ENCODE results near the gene HIPK2. TPM values are rescaled to one million over a fixed set of nuclear protein-coding genes. Genes with fewer than 3 reads are reported as not detected.

Gene HIPK2
- total RNA-seq, 1 donor from 2014 or later: 6.0 TPM

- DNase-seq (ENCODE audit: low spot score): peak; percentile 70
Measured at GRCh38 chr7:139752604-139753003, 25.2 kb downstream of the HIPK2 start.

DNA sequence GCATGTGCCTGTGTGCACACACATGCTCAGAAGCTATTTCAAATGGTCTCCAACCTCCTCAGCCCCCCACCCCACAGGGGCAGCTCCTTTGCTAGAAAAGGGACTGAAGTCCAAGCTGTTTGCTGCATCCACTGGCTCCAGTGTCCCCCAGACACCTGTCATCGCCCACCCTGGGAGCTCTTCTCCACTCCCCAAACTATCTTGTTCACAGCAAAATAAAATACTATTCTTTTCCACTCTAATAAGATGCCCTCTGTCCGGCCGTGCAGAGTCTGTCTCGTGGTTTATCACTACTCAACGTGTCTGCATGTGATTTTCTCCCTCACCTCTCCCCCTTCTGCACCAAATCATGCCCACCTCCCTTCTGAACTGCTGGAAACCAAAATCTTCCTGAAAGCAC is 25.6 kb downstream of the HIPK2 start:
- DNase-seq (ENCODE audit: low spot score): no peak

GRCh38 chr7:139750459-139751095 is 27.2 kb downstream of the HIPK2 start:
- DNase-seq (ENCODE audit: low spot score): no peak

DNA sequence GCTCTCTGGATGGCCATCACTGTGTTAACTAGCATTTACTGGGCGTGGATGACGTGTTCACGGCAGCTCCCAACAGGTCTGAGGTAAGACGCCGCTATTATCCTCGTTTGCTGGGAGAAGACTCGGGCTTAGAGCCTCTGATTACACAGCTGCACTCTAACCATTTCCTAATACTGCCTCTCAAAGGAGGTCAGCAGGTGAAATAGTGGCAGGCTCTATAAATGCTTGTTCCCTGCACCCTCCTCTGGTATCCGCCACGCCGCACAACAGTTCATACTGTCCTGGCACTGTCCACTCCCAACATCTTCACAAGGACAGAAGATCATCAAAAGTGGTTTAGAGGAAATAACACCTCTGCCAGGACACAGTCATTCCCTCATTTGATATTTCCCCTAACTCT is 28.3 kb downstream of the HIPK2 start:
- DNase-seq (ENCODE audit: low spot score): no peak

GRCh38 chr7:139748941-139749340 is 28.9 kb downstream of the HIPK2 start:
- DNase-seq (ENCODE audit: low spot score): no peak

DNA sequence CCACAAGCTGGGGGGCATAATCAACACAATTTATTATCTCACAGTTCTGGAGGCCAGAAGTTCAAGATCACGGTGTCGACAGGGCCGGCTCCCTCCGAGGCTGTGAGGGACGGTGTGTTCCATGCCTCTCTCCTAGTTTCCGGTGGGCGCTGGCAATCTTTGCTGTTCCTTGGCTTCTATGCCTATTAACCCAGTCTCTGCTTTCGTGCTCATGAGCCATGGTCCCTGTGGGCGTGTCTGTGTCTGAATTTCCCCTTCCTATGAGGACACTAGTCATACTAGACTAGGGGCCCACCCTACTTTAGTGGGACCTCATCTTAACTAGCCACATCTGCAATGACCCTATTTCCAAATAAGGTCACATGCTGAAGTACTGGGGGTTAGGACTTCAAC is 29.4 kb downstream of the HIPK2 start:
- no peak for DNase-seq (ENCODE audit: low spot score)

- DNase-seq (ENCODE audit: low spot score): no peak
Measured at GRCh38 chr7:139747662-139748372, 30.0 kb downstream of the HIPK2 start.

GRCh38 chr7:139746652-139747051 is 31.1 kb downstream of the HIPK2 start:
- no peak for DNase-seq (ENCODE audit: low spot score)

DNA sequence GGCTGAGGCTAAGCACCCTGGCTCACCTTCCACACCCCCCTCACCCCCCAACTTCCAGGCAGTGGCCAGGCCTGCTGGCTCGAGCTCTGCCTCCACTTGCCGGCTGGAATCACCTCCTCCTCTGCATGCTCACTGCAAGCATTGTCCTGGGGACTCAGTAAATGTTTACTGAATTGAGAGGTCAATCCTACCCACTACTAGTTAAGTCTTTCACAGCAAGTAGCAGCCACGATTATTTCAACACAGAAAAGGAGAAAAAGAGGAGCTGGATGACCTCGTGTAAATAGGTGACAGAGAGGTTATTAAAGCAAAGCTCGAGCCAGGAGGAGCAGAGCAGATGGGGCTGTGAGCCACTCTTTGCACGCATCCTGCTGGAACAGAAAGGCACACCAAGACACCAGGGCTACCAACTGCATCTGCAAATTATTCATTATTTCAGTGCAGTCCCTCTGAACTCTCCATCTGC is 32.1 kb downstream of the HIPK2 start:
- DNase-seq (ENCODE audit: low spot score): no peak

DNA sequence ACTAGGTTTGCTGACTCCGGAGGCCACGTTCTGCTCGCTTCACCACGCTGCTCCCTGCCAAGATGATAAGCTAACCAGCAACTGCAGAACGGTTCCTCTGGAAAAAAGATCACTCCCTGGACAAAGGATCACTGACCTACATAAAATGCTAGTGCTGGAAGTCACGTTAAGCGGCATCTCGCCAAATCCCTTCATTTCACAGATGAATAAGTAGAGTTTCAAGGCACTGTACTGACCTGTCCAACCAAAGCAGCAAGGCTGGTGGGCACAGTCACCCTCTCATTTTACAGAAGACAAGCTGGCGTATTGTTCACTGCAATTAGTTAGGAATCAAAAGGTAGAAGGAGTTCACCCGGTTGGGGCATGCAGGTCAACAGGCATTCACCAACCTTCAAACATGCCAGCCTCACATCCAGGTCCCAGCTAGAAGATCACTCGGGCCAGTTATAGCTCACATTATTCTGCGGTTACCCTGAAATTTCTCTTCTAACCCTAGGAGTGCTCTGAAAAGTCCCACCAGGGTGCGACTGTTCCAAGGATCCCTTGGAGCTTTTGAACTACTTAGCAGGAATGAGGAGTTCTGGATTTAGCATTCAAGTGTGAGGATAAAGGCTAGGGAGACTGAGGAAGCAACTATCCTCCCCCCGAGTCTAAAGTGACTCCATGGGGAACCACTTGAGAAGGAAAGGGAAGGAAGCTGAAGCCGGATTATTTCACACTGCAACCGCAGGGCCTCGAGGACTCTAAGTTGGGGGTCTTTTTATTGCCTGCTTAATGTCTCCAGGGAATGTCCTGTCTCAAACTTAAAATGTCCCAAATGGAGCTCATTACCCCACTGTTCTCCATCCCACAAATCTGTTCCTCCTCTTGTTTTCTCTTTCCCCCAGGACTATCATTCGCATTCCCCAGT is 32.8 kb downstream of the HIPK2 start:
- no peak for DNase-seq (ENCODE audit: low spot score)

GRCh38 chr7:139743967-139744767 is 33.6 kb downstream of the HIPK2 start:
- DNase-seq (ENCODE audit: low spot score): no peak

- no peak for DNase-seq (ENCODE audit: low spot score)
Measured at GRCh38 chr7:139743267-139743966, 34.4 kb downstream of the HIPK2 start.

DNA sequence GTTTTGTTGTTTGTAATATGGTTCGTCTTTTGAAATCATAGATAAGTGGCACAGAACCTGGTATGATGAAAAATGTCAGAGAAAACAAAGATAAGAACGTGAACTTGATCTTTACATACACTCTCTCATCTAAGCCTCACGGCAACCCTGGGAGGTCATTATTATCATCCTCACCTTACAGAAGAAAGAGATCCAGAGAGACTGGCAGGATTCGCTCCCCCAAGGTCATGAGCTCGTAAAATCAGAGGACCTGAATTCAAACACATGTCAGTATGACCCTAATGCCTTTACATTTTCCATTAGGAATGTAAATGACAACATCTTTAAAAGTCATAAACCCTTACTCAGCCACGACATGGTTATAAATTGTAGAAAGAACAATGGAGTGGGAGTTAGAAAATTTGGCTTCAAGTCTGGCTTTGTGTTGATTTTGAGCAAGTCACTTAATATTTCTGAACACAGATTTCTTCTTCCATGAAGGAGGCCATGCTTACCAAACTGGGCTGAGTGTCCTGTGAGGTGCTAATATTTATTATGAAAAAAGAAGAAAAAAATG is 35.9 kb downstream of the HIPK2 start:
- DNase-seq (ENCODE audit: low spot score): no peak

DNA sequence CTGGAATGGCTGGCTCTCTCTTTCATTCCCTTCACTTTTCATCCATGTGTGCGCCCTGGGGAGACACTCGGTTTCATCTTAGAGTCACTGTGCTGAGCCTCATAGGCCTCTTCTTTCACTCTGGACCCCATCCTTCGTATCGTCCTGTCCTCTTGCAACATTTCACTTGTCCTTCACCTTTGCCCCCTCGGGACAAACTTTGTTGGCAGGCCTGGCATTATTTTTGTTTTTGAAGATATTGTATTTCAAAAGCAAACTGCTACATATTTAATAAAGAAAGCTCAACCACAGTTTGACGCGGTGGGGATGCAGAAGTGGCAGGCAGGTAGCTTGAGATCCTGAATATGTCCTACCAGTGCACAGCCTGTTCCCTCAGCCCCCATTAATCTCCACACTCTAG is 36.6 kb downstream of the HIPK2 start:
- DNase-seq (ENCODE audit: low spot score): no peak

DNA sequence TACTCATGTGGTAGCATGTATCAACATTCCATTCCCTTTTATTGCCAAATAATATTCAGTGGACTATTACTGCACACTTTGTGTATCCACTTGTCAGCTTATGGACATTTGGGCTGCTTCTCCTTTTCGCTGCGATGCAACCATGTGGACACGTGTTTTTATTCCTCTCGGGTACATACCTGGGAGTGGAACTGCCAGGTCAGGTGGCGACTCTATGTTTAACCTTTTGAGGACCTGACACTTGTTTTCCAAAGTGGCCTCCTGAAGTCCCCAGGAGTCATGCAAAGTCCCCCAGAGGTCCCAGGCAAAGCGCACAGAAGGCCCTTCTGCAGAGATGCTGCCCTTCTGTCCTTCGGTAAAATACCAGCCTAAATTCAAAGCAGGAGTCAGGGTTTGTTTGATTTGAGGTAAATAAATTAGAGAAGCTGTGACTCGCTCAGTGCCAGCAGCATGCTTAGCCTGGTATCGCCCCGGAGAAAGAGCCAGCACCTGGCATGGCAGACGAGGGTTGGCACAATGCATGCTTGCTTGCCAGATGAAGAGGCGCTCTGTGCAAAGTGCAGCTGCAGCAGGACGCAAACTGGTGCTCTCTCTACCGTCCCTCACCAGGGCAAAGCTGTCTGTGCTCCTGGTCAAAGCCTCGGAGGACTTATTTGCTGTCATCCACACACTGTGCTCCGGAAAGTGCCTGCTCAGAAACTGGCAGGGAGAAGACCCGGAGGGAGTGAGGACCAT is 37.8 kb downstream of the HIPK2 start:
- no peak for DNase-seq (ENCODE audit: low spot score)

DNA sequence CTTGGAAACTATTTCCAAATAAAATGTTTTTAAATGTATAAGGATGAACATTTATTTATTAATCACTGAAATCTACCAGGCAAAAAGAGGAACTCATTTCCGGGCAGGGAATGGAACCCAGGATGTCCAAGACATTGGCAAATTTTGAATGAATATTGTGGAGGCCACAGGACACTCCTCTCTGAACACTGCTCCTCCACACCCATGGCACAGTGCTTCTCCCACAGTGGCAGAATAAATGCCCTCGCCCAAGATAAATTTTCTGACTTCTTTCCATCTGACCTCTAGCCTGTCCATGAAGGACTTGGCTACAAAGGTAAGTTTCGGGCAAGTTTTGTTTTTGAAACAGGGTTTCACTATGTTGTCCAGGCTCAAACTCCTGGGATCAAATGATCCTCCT is 39.0 kb downstream of the HIPK2 start:
- DNase-seq (ENCODE audit: low spot score): no peak

DNA sequence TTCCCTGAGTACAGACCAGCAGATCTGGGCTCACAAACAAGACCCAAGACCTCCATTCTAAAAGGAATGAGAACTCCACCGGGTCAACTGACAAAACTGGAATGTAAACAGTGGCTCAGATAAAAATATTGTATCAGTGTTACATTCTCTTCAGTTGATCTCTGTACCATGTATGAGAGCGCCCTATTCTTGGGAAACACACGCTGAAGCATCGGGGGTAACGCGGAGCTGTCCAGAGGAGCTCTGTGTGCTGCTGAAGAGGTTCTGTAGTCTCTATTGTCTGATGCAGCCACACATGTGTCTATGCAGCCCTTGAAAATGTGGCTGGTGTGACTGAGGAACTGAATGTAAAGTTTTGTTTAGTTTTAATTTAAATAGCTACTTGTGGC is 39.7 kb downstream of the HIPK2 start:
- no peak for DNase-seq (ENCODE audit: low spot score)

DNA sequence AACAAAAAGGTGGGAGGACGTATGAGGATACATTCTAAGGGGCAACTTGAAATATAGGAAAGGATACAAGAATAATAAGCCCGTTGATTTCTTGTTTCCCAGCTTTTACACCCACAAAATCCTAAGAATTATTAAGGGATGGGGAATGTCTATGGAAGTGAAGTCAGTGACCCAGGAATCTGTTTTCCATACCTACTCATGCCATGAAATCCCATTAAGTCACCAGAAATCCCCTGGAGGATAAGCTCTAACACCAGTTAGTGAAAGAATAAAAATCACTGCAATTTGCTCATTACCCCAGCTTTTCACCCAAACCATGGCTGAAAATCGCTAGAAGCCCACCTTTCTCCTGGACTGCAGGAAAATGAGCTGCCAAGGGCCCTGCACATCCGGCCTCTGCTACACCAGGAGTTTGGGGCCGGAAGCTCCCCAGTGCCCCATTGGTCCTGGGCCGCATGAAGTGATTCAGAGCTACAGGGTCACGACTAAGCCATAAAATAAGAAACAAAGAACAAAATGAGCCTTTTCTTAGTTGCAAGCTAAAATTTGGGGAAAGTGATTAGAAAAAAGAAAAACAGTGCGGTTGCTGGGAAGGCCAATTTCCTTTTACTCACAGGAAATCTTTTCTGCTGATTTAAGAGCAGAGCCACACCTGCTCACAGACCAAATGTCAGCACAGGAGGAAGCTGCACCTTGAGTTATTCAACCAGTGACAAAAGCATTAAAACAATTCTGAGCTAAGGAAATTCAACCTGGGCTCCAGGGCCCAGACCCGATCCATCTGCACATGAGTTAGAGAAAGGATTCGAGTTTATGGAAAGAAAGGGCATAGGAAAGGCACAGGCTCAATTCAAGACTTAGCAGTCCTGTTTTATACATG is 40.3 kb downstream of the HIPK2 start:
- DNase-seq (ENCODE audit: low spot score): no peak

All from umbilical cord (tissue), 2 donors.